Articular chondrocyte of knee joint (primary cell): ENCODE measurements around the gene OTULIN. TPM values are rescaled to one million over a fixed set of nuclear protein-coding genes. Genes with fewer than 3 reads are reported as not detected.

Experiments used
- total RNA-seq: library from RNA; depleted of rRNA; stranded (reverse); fragments of >200 nt; gene quantifications from 2 replicates; pipeline ENCODE4 v1.2.3, GENCODE V29; 2012

The OTULIN gene
- 23.4 and 28.1 TPM in 2 replicates for total RNA-seq

GRCh38 chr5:14664270-14665100, at the start of gene OTULIN:
Gene OTULIN (plus strand): TSS chr5:14664718. CDS start chr5:14664826, 108 bp downstream.

Other genes with a start within 250 kb of the OTULIN start
- 0.13 and 0.22 TPM in 2 replicates for gene OTULINL, start 82.9 kb upstream of the OTULIN start, total RNA-seq
- gene ANKH, start 207.1 kb downstream of the OTULIN start, total RNA-seq, result 74.4 and 105 TPM in 2 replicates